ENCODE measurements around the gene PDZRN4. TPM values are rescaled to one million over a fixed set of nuclear protein-coding genes. Genes with fewer than 3 reads are reported as not detected.
"Not testable (repeated sequence)": the region's sequence is repeated elsewhere in the genome, so short reads cannot be mapped to it uniquely, and the experiment has no call there.

The PDZRN4 gene
- total RNA-seq, 1 donor from 2014 or later, result 0.75 TPM

DNA sequence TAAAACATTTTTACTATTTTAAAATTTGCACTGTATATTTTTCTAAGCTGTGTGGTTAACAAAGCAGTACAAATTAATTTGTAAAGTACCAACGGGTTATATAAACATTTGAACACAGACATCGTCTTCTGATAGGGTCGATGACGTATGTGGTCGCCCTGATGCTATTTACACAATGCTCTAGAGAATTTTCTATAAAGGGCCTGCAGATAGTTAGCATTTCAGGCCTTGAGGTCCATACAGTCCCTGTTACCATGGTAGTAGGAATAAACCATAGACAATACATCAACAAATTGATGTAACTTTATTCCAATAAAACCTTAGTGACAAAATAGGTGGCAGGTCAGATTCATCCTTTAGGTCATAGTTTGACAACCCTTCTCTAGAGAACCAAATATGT lies 25.7 kb upstream of the PDZRN4 start:
- no peaks in the 10 kb centered on the region for H3K9me3 ChIP-seq
- no peak overlapping the region for H3K4me3 ChIP-seq
- H3K4me1 ChIP-seq, result no peaks in the 10 kb centered on the region
- no peak overlapping the region for H3K27ac ChIP-seq
- no peaks in the 10 kb centered on the region for H3K36me3 ChIP-seq
- no peak for DNase-seq
- no peak for ATAC-seq
- H3K27me3 ChIP-seq, result no peaks in the 10 kb centered on the region
- TF ChIP-seq, protein P1, sequence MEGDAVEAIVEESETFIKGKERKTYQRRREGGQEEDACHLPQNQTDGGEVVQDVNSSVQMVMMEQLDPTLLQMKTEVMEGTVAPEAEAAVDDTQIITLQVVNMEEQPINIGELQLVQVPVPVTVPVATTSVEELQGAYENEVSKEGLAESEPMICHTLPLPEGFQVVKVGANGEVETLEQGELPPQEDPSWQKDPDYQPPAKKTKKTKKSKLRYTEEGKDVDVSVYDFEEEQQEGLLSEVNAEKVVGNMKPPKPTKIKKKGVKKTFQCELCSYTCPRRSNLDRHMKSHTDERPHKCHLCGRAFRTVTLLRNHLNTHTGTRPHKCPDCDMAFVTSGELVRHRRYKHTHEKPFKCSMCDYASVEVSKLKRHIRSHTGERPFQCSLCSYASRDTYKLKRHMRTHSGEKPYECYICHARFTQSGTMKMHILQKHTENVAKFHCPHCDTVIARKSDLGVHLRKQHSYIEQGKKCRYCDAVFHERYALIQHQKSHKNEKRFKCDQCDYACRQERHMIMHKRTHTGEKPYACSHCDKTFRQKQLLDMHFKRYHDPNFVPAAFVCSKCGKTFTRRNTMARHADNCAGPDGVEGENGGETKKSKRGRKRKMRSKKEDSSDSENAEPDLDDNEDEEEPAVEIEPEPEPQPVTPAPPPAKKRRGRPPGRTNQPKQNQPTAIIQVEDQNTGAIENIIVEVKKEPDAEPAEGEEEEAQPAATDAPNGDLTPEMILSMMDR (IDR thresholded peaks at IDR 0.05), result no peak
- intact Hi-C loops (cut with DNase I), result no loop called here

DNA sequence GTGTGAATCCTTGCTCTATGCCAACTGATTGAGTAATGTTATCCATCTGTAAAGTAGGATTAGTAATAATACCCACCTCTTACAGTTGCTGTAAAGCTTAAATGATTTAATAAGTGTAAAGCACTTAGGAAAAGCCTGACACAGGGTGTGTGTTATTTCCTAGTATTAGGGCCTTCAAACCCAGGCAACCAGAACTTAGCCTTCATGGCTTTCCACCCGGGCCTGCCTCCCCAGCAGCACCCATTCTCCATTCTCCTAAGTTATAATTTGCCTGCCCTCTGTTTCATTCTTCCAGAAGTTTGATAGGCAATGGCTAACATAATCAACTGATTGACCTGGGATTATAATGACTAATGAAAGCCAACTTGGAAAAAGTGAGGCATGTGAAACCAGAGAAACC lies 20.4 kb upstream of the PDZRN4 start:
- Histone ChIP-seq H3K4me3 (no peak overlapping the region), H3K36me3 (no peaks in the 10 kb centered on the region), H3K9me3 (no peaks in the 10 kb centered on the region), H3K27ac (no peak overlapping the region), H3K4me1 (no peaks in the 10 kb centered on the region), H3K27me3 (no peaks in the 10 kb centered on the region)
- TF ChIP-seq, protein P1 (IDR thresholded peaks at IDR 0.05), result no peak
- intact Hi-C loops (cut with DNase I), result no loop called here
- DNase-seq, result no peak
- no peak for ATAC-seq

DNA sequence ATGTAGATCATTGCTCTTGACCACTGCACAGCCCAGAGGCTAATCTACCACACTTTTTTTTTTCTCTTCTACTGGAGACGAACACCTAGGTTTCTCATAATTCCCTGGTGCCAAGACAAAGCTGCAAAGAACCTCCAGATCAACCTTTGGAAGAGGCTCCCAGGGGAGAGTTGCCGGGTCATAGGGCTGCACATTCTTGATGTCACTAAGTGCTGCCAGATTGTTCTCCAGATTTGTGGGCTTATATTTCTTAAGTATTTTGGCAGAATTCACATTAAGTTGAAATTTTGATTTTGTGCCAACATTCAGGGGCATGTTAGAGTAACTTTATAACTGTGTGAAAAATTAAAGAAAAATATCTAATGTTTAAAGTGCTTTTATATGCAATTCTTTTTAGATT lies 13.5 kb upstream of the PDZRN4 start:
- H3K27ac ChIP-seq, result no peak overlapping the region
- H3K27me3 ChIP-seq, result no peaks in the 10 kb centered on the region
- ATAC-seq (no peak), DNase-seq (no peak)
- H3K4me1 ChIP-seq, result no peaks in the 10 kb centered on the region
- H3K9me3 ChIP-seq, result no peaks in the 10 kb centered on the region
- intact Hi-C loops (cut with DNase I), result no loop called here
- TF ChIP-seq, protein P1 (IDR thresholded peaks at IDR 0.05), result no peak
- no peak overlapping the region for H3K4me3 ChIP-seq
- no peaks in the 10 kb centered on the region for H3K36me3 ChIP-seq

GRCh38 chr12:41179507-41179906 lies 8.6 kb upstream of the PDZRN4 start:
- H3K4me3 ChIP-seq; H3K27me3 ChIP-seq; H3K27ac ChIP-seq; ATAC-seq; H3K36me3 ChIP-seq; DNase-seq; H3K9me3 ChIP-seq; intact Hi-C loops (cut with DNase I); H3K4me1 ChIP-seq: not testable (repeated sequence)

- DNase-seq (no peak), ATAC-seq (no peak)
- Histone ChIP-seq H3K36me3 (no peaks in the 10 kb centered on the region), H3K27me3 (peaks cover 35% of the 10 kb centered on the region), H3K4me3 (no peak overlapping the region), H3K27ac (no peak overlapping the region), H3K4me1 (peaks cover 10% of the 10 kb centered on the region), H3K9me3 (no peaks in the 10 kb centered on the region)
- intact Hi-C loops (cut with DNase I), result no loop called here
- TF ChIP-seq, protein P1 (IDR thresholded peaks at IDR 0.05), result no peak
Measured at GRCh38 chr12:41184864-41185263, 3.3 kb upstream of the PDZRN4 start.

GRCh38 chr12:41186026-41186425 lies 2.1 kb upstream of the PDZRN4 start:
- intact Hi-C loops (cut with DNase I), result no loop called here
- TF ChIP-seq, protein P1 (IDR thresholded peaks at IDR 0.05), result no peak
- ATAC-seq, result no peak

More at GRCh38 chr12:41186026-41186425, 2.1 kb upstream of the PDZRN4 start:
- H3K4me1 ChIP-seq, result peaks cover 10% of the 10 kb centered on the region
- no peak for DNase-seq
- H3K36me3 ChIP-seq, result no peaks in the 10 kb centered on the region
- no peak overlapping the region for H3K27ac ChIP-seq
- no peaks in the 10 kb centered on the region for H3K9me3 ChIP-seq
- peaks cover 45% of the 10 kb centered on the region for H3K27me3 ChIP-seq
- H3K4me3 ChIP-seq, result no peak overlapping the region
